M059J (cell line): ENCODE measurements around the gene RIMS1. TPM values are rescaled to one million over a fixed set of nuclear protein-coding genes. Genes with fewer than 3 reads are reported as not detected.
A peak's percentile ranks its signal among the peaks of the same experiment; 100 is the strongest.
"Not testable (repeated sequence)": the region's sequence is repeated elsewhere in the genome, so short reads cannot be mapped to it uniquely, and the experiment has no call there.

Experiments used
- DNase-seq: peaks from one replicate; pipeline ENCODE4 v3.0.0-alpha.2; 2012; ENCODE audit warnings: low read depth
- total RNA-seq: library from RNA; depleted of rRNA; stranded (reverse); fragments of >200 nt; shearing (Covaris generic); gene quantifications from 2 replicates; pipeline ENCODE4 v1.2.3, GENCODE V29; 2014

RIMS1 gene
- total RNA-seq, 1 experiment from 2014 or later: 0.34 TPM

- no peak for DNase-seq
These were observed 438.2 kb downstream of the RIMS1 start for GRCh38 chr6:72324591-72324990.

- peak; percentile 32 for DNase-seq
These were observed 442.4 kb downstream of the RIMS1 start for GRCh38 chr6:72328775-72329174.

- DNase-seq: not testable (repeated sequence)
These were observed 448.9 kb downstream of the RIMS1 start for GRCh38 chr6:72335203-72335602.

GRCh38 chr6:72348926-72349325 is 462.6 kb downstream of the RIMS1 start:
- peak; percentile 53 for DNase-seq

GRCh38 chr6:72350296-72350881 is 464.0 kb downstream of the RIMS1 start:
- no peak for DNase-seq

GRCh38 chr6:72363844-72364740 is 477.7 kb downstream of the RIMS1 start:
- peak; percentile 99 for DNase-seq

GRCh38 chr6:72365773-72366172 is 479.4 kb downstream of the RIMS1 start:
- DNase-seq: no peak

- DNase-seq: no peak
These were observed 481.1 kb downstream of the RIMS1 start for GRCh38 chr6:72367439-72367838.

- no peak for DNase-seq
These were observed 485.1 kb downstream of the RIMS1 start for GRCh38 chr6:72371473-72371872.

- DNase-seq: peak; percentile 31
These were observed 487.8 kb downstream of the RIMS1 start for GRCh38 chr6:72374172-72374571.

- DNase-seq: no peak
These were observed 488.5 kb downstream of the RIMS1 start for GRCh38 chr6:72374857-72375256.

- no peak for DNase-seq
These were observed 490.4 kb downstream of the RIMS1 start for GRCh38 chr6:72376736-72377135.

GRCh38 chr6:72381076-72381475 is 494.7 kb downstream of the RIMS1 start:
- DNase-seq: no peak

- DNase-seq: no peak
These were observed 496.5 kb downstream of the RIMS1 start for GRCh38 chr6:72382602-72383529.

GRCh38 chr6:72386324-72386723 is 500.0 kb downstream of the RIMS1 start:
- peak; percentile 53 for DNase-seq

- DNase-seq: no peak
These were observed 503.3 kb downstream of the RIMS1 start for GRCh38 chr6:72389698-72390097.

- no peak for DNase-seq
These were observed 504.2 kb downstream of the RIMS1 start for GRCh38 chr6:72390548-72390947.

- no peak for DNase-seq
These were observed 515.5 kb downstream of the RIMS1 start for GRCh38 chr6:72401865-72402264.

- DNase-seq: no peak
These were observed 517.1 kb downstream of the RIMS1 start for GRCh38 chr6:72403413-72403812.

- no peak for DNase-seq
These were observed 520.2 kb downstream of the RIMS1 start for GRCh38 chr6:72406517-72406916.

GRCh38 chr6:72410769-72411168 is 524.4 kb downstream of the RIMS1 start:
- no peak for DNase-seq
